ENCODE data around the gene OR2T2. TPM values are rescaled to one million over a fixed set of nuclear protein-coding genes. Genes with fewer than 3 reads are reported as not detected.
"Not testable (repeated sequence)": the region's sequence is repeated elsewhere in the genome, so short reads cannot be mapped to it uniquely, and the experiment has no call there.

OR2T2 gene
- total RNA-seq, 8 experiments from 2014 or later, result 0.31 to 1.7 (median 0.33) TPM; not detected in 3

DNA sequence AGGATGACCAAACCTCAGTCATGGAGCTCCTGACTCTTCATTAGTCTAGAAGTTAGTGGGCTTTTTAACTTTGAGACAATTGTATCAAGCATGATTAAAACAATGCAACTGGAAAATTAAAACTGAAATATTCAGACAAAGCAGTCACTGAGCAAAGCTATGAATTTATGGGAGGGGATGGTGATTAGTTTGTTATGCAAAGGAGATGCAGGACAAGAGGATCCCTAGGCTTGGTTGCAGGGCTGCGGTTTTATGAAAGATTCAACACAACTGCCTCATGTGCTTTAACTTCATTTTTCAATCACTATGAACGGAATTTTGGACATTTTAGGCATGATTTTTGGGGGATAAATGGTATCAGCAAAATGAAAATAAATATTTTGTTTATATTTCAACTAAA is 26.7 kb downstream of the OR2T2 start:
- peak in 3 of 8 experiments; percentile 50 to 60 (median 57) for ATAC-seq (replicated peaks in 6 of 8)
- H3K27ac ChIP-seq; H3K4me3 ChIP-seq; in situ Hi-C loops (cut with MboI; ENCODE audit: low pct_unique_long_range_greater_than_20kb in 2 of 9, low sequenced_read_pairs in 9 of 9, unreplicated experiment in 9 of 9); H3K4me1 ChIP-seq (replicated peaks in 1 of 2): not testable (repeated sequence)
- 0 to 46% (median 22%) methylated on average over 1 to 2 of the region's 2 CpGs; no CpG with 5 or more reads in 5 of the 10 experiments for WGBS, 10 experiments

DNA sequence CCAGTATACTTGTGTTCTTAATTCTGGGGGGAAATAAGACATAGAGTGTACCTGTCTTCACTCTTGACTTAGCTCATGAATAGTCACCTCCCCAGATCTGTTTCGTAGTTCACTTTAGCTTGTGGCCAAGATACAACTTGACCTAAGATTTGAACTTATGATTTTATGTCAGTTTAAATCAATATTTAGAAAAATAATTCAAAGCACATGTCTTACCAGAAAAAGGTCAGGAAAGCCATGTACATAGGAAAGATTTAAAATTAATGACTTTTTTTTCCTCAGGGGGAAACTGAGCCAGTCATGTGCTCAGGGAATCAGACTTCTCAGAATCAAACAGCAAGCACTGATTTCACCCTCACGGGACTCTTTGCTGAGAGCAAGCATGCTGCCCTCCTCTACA is 27.6 kb downstream of the OR2T2 start, which contains the start of gene OR2T3:
TSS of gene OR2T3 (plus strand) at position 301 of the 400 bp plus-strand sequence. CDS start at position 301, 0 bp downstream.
- H3K4me1 ChIP-seq (replicated peaks in 1 of 2); H3K27ac ChIP-seq; in situ Hi-C loops (cut with MboI; ENCODE audit: low pct_unique_long_range_greater_than_20kb in 2 of 9, low sequenced_read_pairs in 9 of 9, unreplicated experiment in 9 of 9); ATAC-seq (replicated peaks in 6 of 8); H3K4me3 ChIP-seq: not testable (repeated sequence)
- 36 to 50% (median 40%) methylated on average over 1 to 2 of the region's 2 CpGs; no CpG with 5 or more reads in 7 of the 10 experiments for WGBS, 10 experiments

DNA sequence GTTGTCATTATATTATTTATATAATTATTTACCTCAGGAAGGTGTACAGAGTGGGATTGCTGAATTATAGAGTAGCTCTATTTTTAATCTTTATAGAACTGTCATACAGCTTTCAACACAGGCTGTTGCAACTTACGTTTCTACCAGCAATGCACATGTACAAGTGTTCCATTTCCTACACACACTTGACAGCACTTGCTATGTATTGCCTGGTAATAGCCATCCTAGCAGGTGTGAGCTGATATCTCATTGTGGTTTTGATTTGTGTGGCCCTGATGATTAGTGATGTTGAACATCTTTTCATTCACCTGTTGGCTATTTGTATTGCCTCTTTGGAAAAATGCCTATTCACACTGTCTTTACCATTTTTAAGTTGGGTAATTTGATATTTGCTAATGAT is 30.2 kb downstream of the OR2T2 start:
- H3K4me1 ChIP-seq (replicated peaks in 1 of 2); ATAC-seq (replicated peaks in 6 of 8); in situ Hi-C loops (cut with MboI; ENCODE audit: low pct_unique_long_range_greater_than_20kb in 2 of 9, low sequenced_read_pairs in 9 of 9, unreplicated experiment in 9 of 9); H3K27ac ChIP-seq; H3K4me3 ChIP-seq: not testable (repeated sequence)
- WGBS, 10 experiments, result no CpG with 5 or more reads among the region's 1 CpG

DNA sequence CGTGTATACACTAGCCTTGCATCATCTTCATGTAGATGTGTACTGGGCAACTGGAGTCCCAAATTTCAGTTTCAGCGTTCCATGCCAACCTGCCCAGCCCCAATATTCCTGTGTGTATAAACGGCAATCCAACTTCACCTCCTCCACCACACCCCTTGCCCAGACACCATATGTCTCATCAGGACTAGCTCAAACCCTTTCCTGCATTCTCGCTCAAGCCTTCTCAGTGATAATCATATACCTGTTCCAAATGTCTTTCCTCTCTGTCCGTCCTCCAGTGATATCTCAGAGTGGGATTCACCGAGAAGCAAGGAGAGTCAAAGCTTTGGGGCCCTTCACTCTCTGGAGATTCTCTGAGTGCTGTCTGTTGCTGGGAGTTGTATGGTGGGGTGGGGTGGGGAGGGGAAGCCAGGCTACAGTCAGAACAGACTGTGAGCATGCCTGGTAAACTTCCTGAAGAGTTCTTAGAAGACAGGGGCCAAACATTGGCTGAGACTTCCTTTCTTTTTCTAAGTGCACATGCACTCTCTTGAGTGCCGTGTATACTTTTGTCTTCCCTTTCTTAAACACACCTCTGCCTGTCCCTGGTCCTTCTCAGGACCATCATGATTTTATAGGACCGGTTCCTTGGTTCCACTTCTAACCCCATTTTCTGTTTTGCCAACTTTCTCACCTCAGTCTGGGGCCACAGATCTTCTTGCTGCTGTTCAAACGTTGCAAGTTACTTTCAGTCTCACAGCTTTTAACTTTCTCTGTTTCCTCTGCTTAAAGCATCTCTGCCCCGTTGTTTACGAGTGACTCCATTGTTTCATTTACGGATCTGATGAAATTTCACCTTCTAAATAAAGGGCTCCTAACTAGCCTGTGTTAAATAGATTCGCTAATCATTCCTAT is 36.5 kb downstream of the OR2T2 start:
- ATAC-seq (replicated peaks in 6 of 8); H3K4me3 ChIP-seq; H3K4me1 ChIP-seq (replicated peaks in 1 of 2); H3K27ac ChIP-seq; in situ Hi-C loops (cut with MboI; ENCODE audit: low pct_unique_long_range_greater_than_20kb in 2 of 9, low sequenced_read_pairs in 9 of 9, unreplicated experiment in 9 of 9): not testable (repeated sequence)
- 0 to 67% (median 30%) methylated on average over 1 to 8 of the region's 13 CpGs for WGBS, 10 experiments

DNA sequence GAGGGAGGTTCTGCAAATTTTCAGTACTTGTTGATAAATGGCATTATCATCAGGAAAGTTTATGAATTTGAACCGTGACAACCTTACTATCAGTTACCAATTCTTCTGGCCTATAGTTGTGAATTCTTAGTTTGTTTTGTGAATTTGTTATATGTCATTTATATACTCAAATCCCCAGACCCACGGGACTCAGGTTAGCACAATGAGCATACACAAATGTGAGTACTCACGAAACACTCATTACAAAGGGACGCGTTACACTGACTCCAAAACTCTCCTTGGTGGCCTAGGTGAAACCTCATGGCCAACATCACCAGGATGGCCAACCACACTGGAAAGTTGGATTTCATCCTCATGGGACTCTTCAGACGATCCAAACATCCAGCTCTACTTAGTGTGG is 42.9 kb downstream of the OR2T2 start, which contains the start of gene OR2T5:
TSS of gene OR2T5 (plus strand) at position 301 of the 400 bp plus-strand sequence. CDS start at position 301, 0 bp downstream.
- WGBS, 10 experiments, result no CpG with 5 or more reads among the region's 6 CpGs
- H3K4me3 ChIP-seq; ATAC-seq (replicated peaks in 6 of 8); in situ Hi-C loops (cut with MboI; ENCODE audit: low pct_unique_long_range_greater_than_20kb in 2 of 9, low sequenced_read_pairs in 9 of 9, unreplicated experiment in 9 of 9); H3K4me1 ChIP-seq (replicated peaks in 1 of 2); H3K27ac ChIP-seq: not testable (repeated sequence)

DNA sequence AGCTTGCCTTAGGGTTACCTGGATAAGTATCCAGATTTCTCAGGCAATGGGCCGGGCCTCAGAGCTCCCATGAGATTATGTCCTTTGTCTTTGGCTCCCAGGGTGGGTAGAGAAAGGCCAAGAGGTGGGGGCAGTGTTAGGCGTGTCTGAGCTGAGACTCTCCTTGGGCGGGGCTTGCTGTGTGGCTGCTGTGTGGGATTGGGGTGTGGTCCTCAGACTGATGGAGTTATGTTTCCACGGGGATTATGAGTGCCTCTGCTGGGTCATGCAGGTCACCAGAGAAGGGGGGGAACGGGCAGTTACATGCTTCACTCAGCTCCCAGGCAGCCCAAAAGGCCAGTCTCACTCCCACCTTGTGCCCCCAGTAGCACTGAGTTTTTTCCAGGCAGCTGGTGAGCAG is 51.2 kb downstream of the OR2T2 start:
- H3K4me3 ChIP-seq; H3K27ac ChIP-seq; H3K4me1 ChIP-seq (replicated peaks in 1 of 2); in situ Hi-C loops (cut with MboI; ENCODE audit: low pct_unique_long_range_greater_than_20kb in 2 of 9, low sequenced_read_pairs in 9 of 9, unreplicated experiment in 9 of 9): not testable (repeated sequence)
- WGBS, 10 experiments, result no CpG with 5 or more reads among the region's 5 CpGs
- ATAC-seq (replicated peaks in 6 of 8), result peak in 3 of 8 experiments; percentile 26 to 78 (median 62)

DNA sequence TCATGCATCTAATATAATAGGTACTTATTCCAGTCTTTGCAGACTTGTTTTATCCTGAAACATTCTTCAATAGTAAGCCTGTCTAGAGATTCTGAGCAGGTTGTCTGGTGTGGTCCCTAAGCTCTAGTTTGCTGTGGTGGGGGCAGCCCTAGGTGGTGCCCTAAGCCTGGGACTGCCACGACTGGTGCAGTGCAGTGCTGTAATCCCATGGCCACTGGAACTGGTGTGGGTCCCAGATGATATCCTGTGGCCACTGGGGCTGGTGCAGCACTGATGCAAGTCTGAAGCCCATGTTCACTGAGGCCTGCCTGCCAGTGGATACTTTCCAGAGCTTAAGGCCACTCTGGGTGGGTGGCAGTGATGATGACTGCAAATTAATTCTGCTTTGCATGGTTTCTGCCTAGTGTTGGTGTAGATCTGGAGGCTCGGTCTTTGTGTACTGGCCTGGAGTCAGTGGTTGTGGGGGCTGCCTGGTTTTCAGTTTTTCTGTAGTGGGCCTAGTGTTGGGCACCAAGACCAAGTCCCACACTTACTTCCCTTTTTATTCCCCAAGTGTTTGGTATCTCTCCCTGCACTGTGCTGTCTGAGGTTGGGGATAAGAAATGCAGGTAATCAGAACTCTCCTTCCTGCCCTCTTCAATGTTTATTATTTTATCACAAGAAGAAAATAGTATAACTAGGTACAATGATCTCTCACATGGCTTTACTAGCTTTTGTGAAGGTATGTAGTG is 55.0 kb downstream of the OR2T2 start:
- WGBS, 10 experiments, result 0 to 18% methylated on average over 1 of the region's 2 CpGs; no CpG with 5 or more reads in 8 of the 10 experiments
- in situ Hi-C loops (cut with MboI; ENCODE audit: low pct_unique_long_range_greater_than_20kb in 2 of 9, low sequenced_read_pairs in 9 of 9, unreplicated experiment in 9 of 9); ATAC-seq (replicated peaks in 6 of 8): not testable (repeated sequence)

More for the DNA sequence above, 55.0 kb downstream of the OR2T2 start:
- not testable (repeated sequence) for H3K4me1 ChIP-seq (replicated peaks in 1 of 2); H3K27ac ChIP-seq; H3K4me3 ChIP-seq

Other genes with a start within 250 kb of the OR2T2 start
- under 1 TPM in 6 of 8 experiments, not detected in 2; 0.08 to 0.87 (median 0.41) TPM for gene OR2M3, start 248.4 kb upstream of the OR2T2 start, total RNA-seq
- gene OR2M4, start 214.2 kb upstream of the OR2T2 start, total RNA-seq, result under 1 TPM; 0.05 to 0.80 (median 0.13) TPM
- 1 to 10 TPM in 1 of 8 experiments, under 1 TPM in 5, not detected in 2; 0.14 to 1.0 (median 0.28) TPM for gene OR2T33, start 167.7 kb upstream of the OR2T2 start, total RNA-seq
- gene OR2T12, start 142.2 kb upstream of the OR2T2 start, total RNA-seq, result 1 to 10 TPM in 2 of 8 experiments, under 1 TPM in 3, not detected in 3; 0.05 to 1.7 (median 0.41) TPM
- gene OR2M7, start 121.1 kb upstream of the OR2T2 start, total RNA-seq, result under 1 TPM in 1 of 8 experiments, not detected in 7; 0.76 TPM
- gene OR14C36, start 96.9 kb upstream of the OR2T2 start, total RNA-seq, result under 1 TPM in 3 of 8 experiments, not detected in 5; 0.32 to 0.52 (median 0.49) TPM
- under 1 TPM in 1 of 8 experiments, not detected in 7; 0.66 TPM for gene OR2T4, start 84.0 kb upstream of the OR2T2 start, total RNA-seq
- gene OR2T6, start 69.9 kb upstream of the OR2T2 start, total RNA-seq, result under 1 TPM in 4 of 8 experiments, not detected in 4; 0.14 to 0.66 (median 0.19) TPM
- gene OR2T1, start 42.6 kb upstream of the OR2T2 start, total RNA-seq, result under 1 TPM in 4 of 8 experiments, not detected in 4; 0.13 to 0.62 (median 0.34) TPM
- gene OR2T3, start 27.7 kb downstream of the OR2T2 start, total RNA-seq, result under 1 TPM in 2 of 8 experiments, not detected in 6; 0.38 to 0.80 TPM
- under 1 TPM in 1 of 8 experiments, not detected in 7; 0.21 TPM for gene OR2T5, start 43.0 kb downstream of the OR2T2 start, total RNA-seq
- under 1 TPM in 3 of 8 experiments, not detected in 5; 0.09 to 0.24 (median 0.13) TPM for gene OR2G6, start 62.4 kb downstream of the OR2T2 start, total RNA-seq
- gene OR2T29, start 117.1 kb downstream of the OR2T2 start, total RNA-seq, result under 1 TPM in 4 of 8 experiments, not detected in 4; 0.27 to 0.90 (median 0.43) TPM
- under 1 TPM in 3 of 8 experiments, not detected in 5; 0.32 to 0.81 (median 0.38) TPM for gene OR2T34, start 129.1 kb downstream of the OR2T2 start, total RNA-seq
- under 1 TPM in 3 of 8 experiments, not detected in 5; 0.08 to 0.28 (median 0.09) TPM for gene OR2T10, start 152.1 kb downstream of the OR2T2 start, total RNA-seq
- gene OR2T11, start 189.5 kb downstream of the OR2T2 start, total RNA-seq, result under 1 TPM in 4 of 8 experiments, not detected in 4; 0.05 to 0.38 (median 0.19) TPM
- under 1 TPM in 1 of 8 experiments, not detected in 7; 0.05 TPM for gene OR2T35, start 199.6 kb downstream of the OR2T2 start, total RNA-seq
- under 1 TPM in 2 of 8 experiments, not detected in 6; 0.29 to 0.66 TPM for gene OR2T27, start 209.9 kb downstream of the OR2T2 start, total RNA-seq